ENCODE measurements around the gene ABCC3. TPM values are rescaled to one million over a fixed set of nuclear protein-coding genes. Genes with fewer than 3 reads are reported as not detected.
"Not testable (repeated sequence)": the region's sequence is repeated elsewhere in the genome, so short reads cannot be mapped to it uniquely, and the experiment has no call there.

ABCC3 gene
- total RNA-seq, 1 donor from 2014 or later, result 250 TPM

- peak; percentile 80 for DNase-seq (ENCODE audit: low read depth)
Measured at GRCh38 chr17:50707289-50708049, 72.8 kb downstream of the ABCC3 start, which contains the start of gene ANKRD40. Gene ANKRD40 (minus strand): TSS chr17:50707914. CDS start chr17:50707654, 260 bp downstream.

GRCh38 chr17:50708050-50709000, 73.6 kb downstream of the ABCC3 start:
- peak; percentile 14 for DNase-seq (ENCODE audit: low read depth)

- DNase-seq (ENCODE audit: low read depth), result not testable (repeated sequence)
Measured at GRCh38 chr17:50709053-50709452, 74.4 kb downstream of the ABCC3 start.

GRCh38 chr17:50710025-50710424, 75.3 kb downstream of the ABCC3 start:
- no peak for DNase-seq (ENCODE audit: low read depth)

GRCh38 chr17:50710650-50711049, 76.0 kb downstream of the ABCC3 start:
- no peak for DNase-seq (ENCODE audit: low read depth)

GRCh38 chr17:50712641-50713040, 78.0 kb downstream of the ABCC3 start:
- no peak for DNase-seq (ENCODE audit: low read depth)

- DNase-seq (ENCODE audit: low read depth), result no peak
Measured at GRCh38 chr17:50715471-50715870, 80.8 kb downstream of the ABCC3 start.

- peak; percentile 73 for DNase-seq (ENCODE audit: low read depth)
Measured at GRCh38 chr17:50719144-50719923, 84.7 kb downstream of the ABCC3 start, which contains the start of gene LUC7L3. Gene LUC7L3 (plus strand): TSS chr17:50719603. CDS start chr17:50719733, 130 bp downstream.

- no peak for DNase-seq (ENCODE audit: low read depth)
Measured at GRCh38 chr17:50719924-50720794, 85.5 kb downstream of the ABCC3 start.

- DNase-seq (ENCODE audit: low read depth), result peak; percentile 26
Measured at GRCh38 chr17:50721194-50722010, 86.7 kb downstream of the ABCC3 start.

GRCh38 chr17:50722746-50723145, 88.1 kb downstream of the ABCC3 start:
- DNase-seq (ENCODE audit: low read depth), result peak; percentile 49

- DNase-seq (ENCODE audit: low read depth), result not testable (repeated sequence)
Measured at GRCh38 chr17:50724622-50725021, 89.9 kb downstream of the ABCC3 start.

- no peak for DNase-seq (ENCODE audit: low read depth)
Measured at GRCh38 chr17:50725769-50726655, 91.3 kb downstream of the ABCC3 start.

GRCh38 chr17:50728112-50728429, 93.4 kb downstream of the ABCC3 start:
- no peak for DNase-seq (ENCODE audit: low read depth)

- no peak for DNase-seq (ENCODE audit: low read depth)
Measured at GRCh38 chr17:50728881-50729765, 94.4 kb downstream of the ABCC3 start.

- no peak for DNase-seq (ENCODE audit: low read depth)
Measured at GRCh38 chr17:50731575-50732460, 97.1 kb downstream of the ABCC3 start.

GRCh38 chr17:50735287-50735686, 100.6 kb downstream of the ABCC3 start:
- no peak for DNase-seq (ENCODE audit: low read depth)

All from renal cortical epithelial cell (primary cell).